Colonic mucosa (tissue), 4 donors: ENCODE results near the gene CALHM1. TPM values are rescaled to one million over a fixed set of nuclear protein-coding genes. Genes with fewer than 3 reads are reported as not detected.
A peak's percentile ranks its signal among the peaks of the same experiment; 100 is the strongest.

Experiments used
- DNase-seq: peaks from one replicate; pipeline ENCODE4 v3.0.0-alpha.2; 2020
- H3K27ac ChIP-seq: fragments of 200-600 bp; one replicate; pipeline ENCODE4 v1.8.0; 2021
- H3K27me3 ChIP-seq: fragments of 200-600 bp; one replicate; pipeline ENCODE4 v1.8.0; 2021
- H3K36me3 ChIP-seq: fragments of 200-600 bp; one replicate; pipeline ENCODE4 v1.8.0; 2021
- H3K4me1 ChIP-seq: fragments of 200-600 bp; one replicate; pipeline ENCODE4 v1.8.0; 2021; ENCODE audit warnings: mild to moderate bottlenecking
- H3K4me3 ChIP-seq: fragments of 200-600 bp; one replicate; pipeline ENCODE4 v1.8.0; 2021
- H3K9ac ChIP-seq, 2 donors: one replicate each; pipeline ENCODE4 v1.7.0; 2013; ENCODE audit warnings: control low read depth in 2 of 2, low read depth in 2 of 2, low read length in 2 of 2
- H3K9me3 ChIP-seq: fragments of 200-600 bp; one replicate; pipeline ENCODE4 v1.8.0; 2021
- intact Hi-C: fragments of 100-400 bp; cut with DNase I; formaldehyde crosslinking; loops from one replicate; pipeline ENCODE4 v1.14.1; 2022
- total RNA-seq, 2 donors: library from RNA; stranded (reverse); fragmentation: NEBNext Ultra II Directional in 1 of 2; extraction: Animal tissue kit (Norgen Biotek cat#: 25700) in 1 of 2; gene quantifications; one replicate each; pipeline ENCODE4 v1.2.1, GENCODE V29; 2021
- TF ChIP-seq, protein P1 (sequence below): fragments of 200-600 bp; IDR thresholded peaks from one replicate; pipeline ENCODE4 v1.8.0; 2022; ENCODE audit warnings: antibody characterized with exemption, mild to moderate bottlenecking
- donor health status: healthy.
- donor health status: DM: no; HTN: no; CAD: no.
- donor health status: DM: no; HTN: no; CAD: no.

CALHM1 gene
- total RNA-seq, 2 donors from 2014 or later = not detected

DNA sequence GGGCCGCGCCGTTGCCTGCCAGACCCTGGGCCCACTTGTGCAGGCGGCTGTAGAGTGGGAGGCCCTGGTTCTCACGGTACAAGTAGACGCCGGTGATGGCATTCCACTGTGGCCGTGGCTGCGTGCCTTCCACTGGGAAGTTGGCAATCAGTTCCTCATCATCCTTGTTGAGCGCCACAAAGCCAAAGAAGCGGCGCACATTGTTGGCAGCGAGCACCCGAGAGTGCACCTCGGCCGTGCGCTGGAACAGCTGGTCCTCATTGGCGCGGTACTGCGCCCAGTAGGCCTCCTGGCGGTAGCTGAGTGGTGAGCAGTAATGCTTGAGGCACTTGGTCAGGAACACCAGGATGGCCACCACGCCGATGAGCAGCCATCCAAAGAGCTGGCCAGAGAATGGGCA, 11.5 kb downstream of the CALHM1 start:
- Histone ChIP-seq H3K9ac (no peak overlapping the region), H3K4me3 (no peak overlapping the region), H3K4me1 (peaks cover 4% of the 10 kb centered on the region), H3K27ac (no peak overlapping the region), H3K27me3 (no peaks in the 10 kb centered on the region), H3K36me3 (no peaks in the 10 kb centered on the region), H3K9me3 (no peaks in the 10 kb centered on the region)
- no peak for DNase-seq
- TF ChIP-seq, protein P1, sequence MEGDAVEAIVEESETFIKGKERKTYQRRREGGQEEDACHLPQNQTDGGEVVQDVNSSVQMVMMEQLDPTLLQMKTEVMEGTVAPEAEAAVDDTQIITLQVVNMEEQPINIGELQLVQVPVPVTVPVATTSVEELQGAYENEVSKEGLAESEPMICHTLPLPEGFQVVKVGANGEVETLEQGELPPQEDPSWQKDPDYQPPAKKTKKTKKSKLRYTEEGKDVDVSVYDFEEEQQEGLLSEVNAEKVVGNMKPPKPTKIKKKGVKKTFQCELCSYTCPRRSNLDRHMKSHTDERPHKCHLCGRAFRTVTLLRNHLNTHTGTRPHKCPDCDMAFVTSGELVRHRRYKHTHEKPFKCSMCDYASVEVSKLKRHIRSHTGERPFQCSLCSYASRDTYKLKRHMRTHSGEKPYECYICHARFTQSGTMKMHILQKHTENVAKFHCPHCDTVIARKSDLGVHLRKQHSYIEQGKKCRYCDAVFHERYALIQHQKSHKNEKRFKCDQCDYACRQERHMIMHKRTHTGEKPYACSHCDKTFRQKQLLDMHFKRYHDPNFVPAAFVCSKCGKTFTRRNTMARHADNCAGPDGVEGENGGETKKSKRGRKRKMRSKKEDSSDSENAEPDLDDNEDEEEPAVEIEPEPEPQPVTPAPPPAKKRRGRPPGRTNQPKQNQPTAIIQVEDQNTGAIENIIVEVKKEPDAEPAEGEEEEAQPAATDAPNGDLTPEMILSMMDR = no peak
- intact Hi-C loops = no loop called here

DNA sequence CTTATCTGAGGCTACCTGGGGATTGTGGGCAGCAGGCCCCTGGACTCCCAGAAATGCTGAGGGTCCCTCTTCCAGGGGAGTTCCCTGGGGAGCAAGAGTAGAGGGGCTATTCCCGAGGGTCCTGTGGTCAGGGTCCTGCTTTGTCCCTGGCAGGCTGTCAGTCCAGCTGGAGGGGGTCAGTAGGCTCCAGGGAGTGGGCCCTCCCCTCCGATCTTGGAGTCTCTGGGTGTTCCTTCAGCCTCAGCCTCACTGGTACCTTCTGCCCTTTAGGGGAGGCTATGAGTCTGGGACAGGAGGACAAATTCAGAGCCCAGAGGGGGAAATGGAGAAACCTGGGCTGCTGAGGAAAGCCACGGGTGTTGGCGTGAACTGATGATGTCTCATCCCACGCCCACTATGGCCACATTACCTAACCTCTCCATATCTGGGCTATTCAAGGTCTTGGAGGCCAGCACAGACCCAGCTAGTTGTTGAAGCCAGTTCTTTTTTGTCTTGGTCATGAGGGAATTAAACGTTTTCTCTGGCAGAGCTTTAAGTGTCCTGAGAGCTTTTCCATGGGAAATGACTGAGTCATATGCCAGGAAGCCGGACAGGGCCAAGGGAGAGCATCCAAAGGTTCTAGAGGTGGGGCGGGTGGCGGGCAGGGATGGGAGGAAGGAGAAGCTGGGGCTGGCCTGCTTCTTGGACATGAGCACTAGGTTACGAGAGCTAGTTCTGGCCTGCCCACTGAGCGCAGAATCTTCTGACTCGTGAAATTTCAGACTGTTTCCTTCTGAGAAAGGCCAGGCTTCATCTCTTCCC, 12.7 kb downstream of the CALHM1 start:
- peaks cover 4% of the 10 kb centered on the region for H3K4me1 ChIP-seq
- TF ChIP-seq, protein P1 = no peak
- H3K4me3 ChIP-seq = no peak overlapping the region
- H3K36me3 ChIP-seq = no peaks in the 10 kb centered on the region
- H3K9ac ChIP-seq = no peak overlapping the region
- intact Hi-C loops = no loop called here
- H3K9me3 ChIP-seq = no peaks in the 10 kb centered on the region
- no peak overlapping the region for H3K27ac ChIP-seq
- peak; percentile 40 for DNase-seq
- H3K27me3 ChIP-seq = no peaks in the 10 kb centered on the region

DNA sequence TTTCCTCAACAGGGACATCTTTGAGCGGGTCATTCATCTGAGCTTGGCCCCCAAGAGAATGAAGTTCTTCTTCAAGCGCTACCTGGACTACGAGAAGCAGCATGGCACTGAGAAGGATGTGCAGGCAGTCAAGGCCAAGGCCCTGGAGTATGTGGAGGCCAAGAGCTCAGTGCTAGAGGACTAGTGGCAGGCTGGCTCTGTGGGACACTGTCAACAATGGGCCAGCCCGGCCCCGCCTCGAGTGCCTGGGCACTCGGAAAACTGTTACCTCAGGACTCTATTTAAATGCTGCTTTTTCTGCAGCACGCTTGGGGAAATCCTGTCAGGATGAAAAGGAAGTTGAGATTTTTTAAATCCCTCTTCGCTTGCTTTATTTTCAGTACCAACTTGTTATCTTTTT, 13.3 kb downstream of the CALHM1 start:
- Histone ChIP-seq H3K27me3 (no peaks in the 10 kb centered on the region), H3K36me3 (no peaks in the 10 kb centered on the region), H3K9me3 (no peaks in the 10 kb centered on the region), H3K4me3 (no peak overlapping the region), H3K27ac (no peak overlapping the region), H3K9ac (no peak overlapping the region), H3K4me1 (peaks cover 4% of the 10 kb centered on the region)
- intact Hi-C loops = no loop called here
- TF ChIP-seq, protein P1 = no peak
- DNase-seq = no peak

DNA sequence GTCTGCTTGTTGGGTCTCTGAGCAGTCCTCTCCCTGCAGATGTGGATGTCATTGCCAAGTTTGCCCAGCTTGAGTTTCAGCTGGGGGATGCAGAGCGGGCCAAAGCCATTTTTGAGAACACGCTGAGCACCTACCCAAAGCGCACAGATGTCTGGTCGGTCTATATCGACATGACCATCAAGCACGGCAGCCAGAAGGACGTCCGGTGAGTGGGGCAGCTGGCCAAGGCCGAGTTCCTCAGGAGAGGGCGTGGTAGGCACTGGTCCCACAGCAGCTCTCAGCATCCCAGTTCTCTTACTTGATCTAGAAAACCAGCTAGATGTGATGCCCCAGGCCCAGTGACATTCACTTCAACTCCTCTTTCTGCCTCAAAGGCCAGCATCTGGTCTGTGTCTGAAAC, 14.2 kb downstream of the CALHM1 start:
- no peak for DNase-seq
- intact Hi-C loops = no loop called here
- no peaks in the 10 kb centered on the region for H3K9me3 ChIP-seq
- no peaks in the 10 kb centered on the region for H3K36me3 ChIP-seq
- no peak overlapping the region for H3K9ac ChIP-seq
- H3K27ac ChIP-seq = no peak overlapping the region
- TF ChIP-seq, protein P1 = no peak
- H3K4me3 ChIP-seq = no peak overlapping the region
- H3K27me3 ChIP-seq = no peaks in the 10 kb centered on the region
- H3K4me1 ChIP-seq = no peaks in the 10 kb centered on the region

DNA sequence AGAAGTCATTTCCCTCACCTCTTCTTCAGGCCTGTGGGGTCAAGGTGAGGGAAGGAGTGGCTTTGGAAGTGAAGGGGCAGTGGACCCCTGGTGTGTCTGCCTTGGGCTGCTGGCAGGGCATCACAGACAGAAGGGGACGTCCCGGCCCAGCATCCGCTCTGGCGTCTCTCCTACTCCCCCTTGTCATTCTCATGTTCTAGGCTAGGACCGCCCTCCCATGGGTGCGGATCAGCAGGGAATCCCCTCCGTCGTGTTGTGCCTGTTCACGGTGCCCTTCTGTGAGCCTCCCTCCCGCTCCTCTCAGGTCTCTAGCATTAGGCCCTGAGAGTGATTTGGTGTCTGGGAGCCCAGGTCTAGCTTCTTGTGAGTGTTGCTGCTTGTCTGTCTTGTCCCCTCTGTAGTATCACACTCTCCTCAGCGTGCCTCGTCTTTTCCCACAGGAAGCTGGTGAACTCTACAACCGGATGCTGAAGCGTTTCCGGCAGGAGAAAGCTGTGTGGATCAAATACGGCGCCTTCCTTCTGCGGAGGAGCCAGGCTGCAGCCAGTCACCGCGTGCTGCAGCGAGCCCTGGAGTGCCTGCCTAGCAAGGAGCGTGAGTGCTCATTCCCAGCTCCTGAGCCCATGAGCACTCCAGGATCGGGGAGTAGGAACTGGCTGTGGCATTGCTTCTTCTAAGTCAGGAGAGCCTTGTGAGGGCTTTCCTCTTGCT, 15.1 kb downstream of the CALHM1 start:
- DNase-seq = no peak
- no peaks in the 10 kb centered on the region for H3K36me3 ChIP-seq
- intact Hi-C loops = no loop called here
- TF ChIP-seq, protein P1 = no peak
- H3K9me3 ChIP-seq = no peaks in the 10 kb centered on the region
- H3K9ac ChIP-seq = no peak overlapping the region
- no peak overlapping the region for H3K27ac ChIP-seq
- no peaks in the 10 kb centered on the region for H3K4me1 ChIP-seq
- H3K4me3 ChIP-seq = no peak overlapping the region
- H3K27me3 ChIP-seq = no peaks in the 10 kb centered on the region
